ENCODE data around the gene GALNT1.

DNA sequence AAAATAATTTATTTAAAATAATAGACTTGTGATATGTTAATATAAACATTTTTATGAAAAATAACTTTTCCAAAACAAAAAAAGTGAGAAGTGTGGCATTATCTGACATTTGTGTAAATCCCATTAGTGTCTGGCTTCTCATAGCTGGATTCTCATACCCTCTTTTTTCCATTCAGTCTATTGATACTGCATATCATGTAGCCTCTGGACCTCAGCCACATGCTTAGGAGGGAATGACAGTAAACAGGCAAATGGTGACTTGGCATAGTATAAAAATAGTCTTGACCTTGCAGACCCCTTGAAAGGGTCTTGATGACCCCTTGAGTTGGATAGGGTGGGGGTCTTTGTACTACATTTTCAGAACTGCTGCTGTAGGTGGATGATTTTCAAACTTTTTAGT is 29.2 kb downstream of the GALNT1 start:
- TF ChIP-seq POLR2AphosphoS5 (IDR thresholded peaks at IDR 0.05; ENCODE audit: borderline replicate concordance, low read depth, low read length) (no peak), EZH2 (IDR thresholded peaks at IDR 0.05) (no peak)
